Measurements from ENCODE around the gene HYLS1. TPM values are rescaled to one million over a fixed set of nuclear protein-coding genes. Genes with fewer than 3 reads are reported as not detected.

The HYLS1 gene
- total RNA-seq, 1 donor from 2014 or later, result 7.9 TPM

- Mint-ChIP-seq H3K9me3 (ENCODE audit: low read depth) (no peaks in the 10 kb centered on the region), H3K4me3 (ENCODE audit: low read depth) (no peak overlapping the region), H3K27me3 (peaks cover 5% of the 10 kb centered on the region), H3K36me3 (ENCODE audit: insufficient read depth) (no peaks in the 10 kb centered on the region), H3K27ac (no peak overlapping the region), H3K4me1 (ENCODE audit: low read depth) (peaks cover 9% of the 10 kb centered on the region)
- no peak for TF ChIP-seq CTCF (IDR thresholded peaks at IDR 0.05; ENCODE audit: unreplicated experiment)
- DNase-seq (ENCODE audit: low spot score, unreplicated experiment), result no peak
Measured at GRCh38 chr11:125947419-125948277, 60.2 kb downstream of the HYLS1 start.

- Mint-ChIP-seq H3K4me3 (ENCODE audit: low read depth) (no peak overlapping the region), H3K9me3 (ENCODE audit: low read depth) (no peaks in the 10 kb centered on the region), H3K27ac (no peak overlapping the region), H3K27me3 (peaks cover 5% of the 10 kb centered on the region), H3K36me3 (ENCODE audit: insufficient read depth) (no peaks in the 10 kb centered on the region), H3K4me1 (ENCODE audit: low read depth) (peaks cover 13% of the 10 kb centered on the region)
- DNase-seq (ENCODE audit: low spot score, unreplicated experiment), result no peak
- TF ChIP-seq CTCF (IDR thresholded peaks at IDR 0.05; ENCODE audit: unreplicated experiment), result no peak
Measured at GRCh38 chr11:125948278-125949051, 61.0 kb downstream of the HYLS1 start.

GRCh38 chr11:125949271-125950177, 62.1 kb downstream of the HYLS1 start:
- Mint-ChIP-seq H3K9me3 (ENCODE audit: low read depth) (no peaks in the 10 kb centered on the region), H3K4me3 (ENCODE audit: low read depth) (no peak overlapping the region), H3K4me1 (ENCODE audit: low read depth) (peaks cover 13% of the 10 kb centered on the region), H3K36me3 (ENCODE audit: insufficient read depth) (no peaks in the 10 kb centered on the region), H3K27ac (peak overlapping the region; percentile 9), H3K27me3 (no peaks in the 10 kb centered on the region)
- no peak for TF ChIP-seq CTCF (IDR thresholded peaks at IDR 0.05; ENCODE audit: unreplicated experiment)
- no peak for DNase-seq (ENCODE audit: low spot score, unreplicated experiment)

GRCh38 chr11:125950178-125950490, 62.7 kb downstream of the HYLS1 start:
- Mint-ChIP-seq H3K4me1 (ENCODE audit: low read depth) (peaks cover 13% of the 10 kb centered on the region), H3K27ac (no peak overlapping the region), H3K27me3 (no peaks in the 10 kb centered on the region), H3K36me3 (ENCODE audit: insufficient read depth) (no peaks in the 10 kb centered on the region), H3K4me3 (ENCODE audit: low read depth) (no peak overlapping the region), H3K9me3 (ENCODE audit: low read depth) (no peaks in the 10 kb centered on the region)
- no peak for DNase-seq (ENCODE audit: low spot score, unreplicated experiment)
- TF ChIP-seq CTCF (IDR thresholded peaks at IDR 0.05; ENCODE audit: unreplicated experiment), result no peak

Other genes starting within 250 kb of the HYLS1 start
- gene ACRV1, start 206.8 kb upstream of the HYLS1 start, total RNA-seq, result 0.50 and 0.55 TPM in 2 replicates
- not detected in 2 replicates for gene PATE1, start 141.4 kb upstream of the HYLS1 start, total RNA-seq
- gene PATE2, start 108.8 kb upstream of the HYLS1 start, total RNA-seq, result 0.29 TPM in 1 of 2 replicates, not detected in the other
- not detected in 2 replicates for gene PATE3, start 99.5 kb upstream of the HYLS1 start, total RNA-seq
- not detected in 2 replicates for gene PATE4, start 54.4 kb upstream of the HYLS1 start, total RNA-seq
- gene PUS3, start 15.5 kb downstream of the HYLS1 start, total RNA-seq, result 12.4 and 12.7 TPM in 2 replicates
- gene DDX25, start 16.8 kb downstream of the HYLS1 start, total RNA-seq, result 3.0 and 3.8 TPM in 2 replicates
- not detected in 2 replicates for gene VSIG10L2, start 58.4 kb downstream of the HYLS1 start, total RNA-seq
- 24.9 and 26.4 TPM in 2 replicates for gene CDON, start 175.2 kb downstream of the HYLS1 start, total RNA-seq